Measurements from ENCODE around the gene OSM.

Gene OSM

GRCh38 chr22:30253205-30253852, 13.3 kb downstream of the OSM start:
- ChIA-PET POLR2A (interaction anchor here (0.6 kb wide), 1 partner anchor 14 kb away, joined by 3 read pairs; no protein-coding TSS in a partner anchor), CTCF (interaction anchor here (1.0 to 4.5 kb wide), 4 partner anchors 11 to 156 kb away, joined by 4 to 101 read pairs (median 20); partner anchors contain the start of gene CASTOR1)
- no peak for DNase-seq (ENCODE audit: extremely low spot score)
- no peak for TF ChIP-seq CTCF (IDR thresholded peaks at IDR 0.05; ENCODE audit: control extremely low read depth, extremely low read depth, low read depth, missing control alignments)

DNA sequence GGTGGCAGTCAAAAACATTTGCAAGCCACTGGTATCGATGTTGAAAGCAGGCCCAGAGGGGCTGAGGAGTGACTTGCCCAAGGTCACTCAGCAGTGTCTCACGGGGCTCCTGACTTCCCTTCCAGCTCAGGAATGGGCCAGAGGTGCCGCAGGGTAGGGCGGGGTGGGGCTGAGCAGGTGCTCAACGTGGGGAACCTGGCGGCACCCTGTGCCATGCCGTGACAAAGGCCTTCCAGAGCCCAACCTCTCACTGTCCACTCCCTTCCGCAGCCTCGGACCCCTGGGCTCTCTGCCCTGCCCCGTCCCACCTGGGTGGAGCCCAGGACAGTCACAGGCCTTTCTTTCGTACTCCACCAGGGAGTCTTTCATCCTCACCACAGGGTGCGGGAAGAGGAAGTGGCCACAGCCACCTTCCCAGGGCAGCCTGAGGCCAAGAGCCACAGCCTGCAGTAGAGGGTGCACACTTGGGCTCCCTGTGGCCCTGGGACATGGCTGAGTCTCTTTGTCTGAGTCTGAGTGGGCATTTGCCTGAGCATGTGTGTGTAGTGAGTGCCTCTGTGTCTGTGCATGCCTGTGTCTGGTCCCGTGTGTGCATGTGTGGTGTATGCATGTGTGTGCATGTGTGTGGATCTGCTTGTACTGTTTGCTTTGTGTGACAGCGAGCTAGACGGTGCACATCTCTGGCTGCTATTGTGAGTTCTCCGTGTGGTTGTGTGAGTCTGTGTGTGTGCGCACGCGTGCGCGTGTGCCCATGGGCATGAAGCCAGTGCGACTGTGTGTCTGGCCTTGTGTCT, 14.0 kb downstream of the OSM start:
- DNase-seq (ENCODE audit: extremely low spot score): no peak
- ChIA-PET POLR2A (interaction anchor here (0.6 kb wide), 1 partner anchor 185 kb away, joined by 3 read pairs; no protein-coding TSS in a partner anchor), CTCF (interaction anchor here (1.0 to 4.5 kb wide), 3 partner anchors 12 to 147 kb away, joined by 7 to 101 read pairs (median 33); partner anchors contain the start of gene CASTOR1)
- no peak for TF ChIP-seq CTCF (IDR thresholded peaks at IDR 0.05; ENCODE audit: control extremely low read depth, extremely low read depth, low read depth, missing control alignments)

DNA sequence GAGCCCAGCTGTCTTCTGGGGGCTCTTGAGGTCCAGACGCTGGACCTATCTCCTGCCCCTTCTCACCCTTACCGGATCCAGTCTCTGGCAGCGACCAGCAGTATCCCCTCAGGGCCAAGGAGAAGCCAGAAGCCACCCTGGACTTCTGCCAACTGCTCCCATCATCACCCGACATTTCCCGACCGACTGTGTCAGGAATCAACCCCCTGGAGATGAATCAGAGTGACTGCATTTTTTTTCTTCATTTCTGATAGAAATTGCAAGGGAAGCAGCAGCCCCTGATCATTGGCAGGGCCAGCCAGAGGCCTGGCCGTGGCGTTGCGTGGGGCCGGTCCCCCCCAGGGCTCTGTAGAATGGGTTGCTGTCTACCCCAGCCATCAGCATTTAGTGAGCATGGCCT, 14.9 kb downstream of the OSM start:
- ChIA-PET POLR2A (no interaction called here), CTCF (interaction anchor here (1.1 to 4.5 kb wide), 4 partner anchors 12 to 146 kb away, joined by 5 to 101 read pairs (median 8); no protein-coding TSS in a partner anchor)
- no peak for TF ChIP-seq CTCF (IDR thresholded peaks at IDR 0.05; ENCODE audit: control extremely low read depth, extremely low read depth, low read depth, missing control alignments)
- no peak for DNase-seq (ENCODE audit: extremely low spot score)

DNA sequence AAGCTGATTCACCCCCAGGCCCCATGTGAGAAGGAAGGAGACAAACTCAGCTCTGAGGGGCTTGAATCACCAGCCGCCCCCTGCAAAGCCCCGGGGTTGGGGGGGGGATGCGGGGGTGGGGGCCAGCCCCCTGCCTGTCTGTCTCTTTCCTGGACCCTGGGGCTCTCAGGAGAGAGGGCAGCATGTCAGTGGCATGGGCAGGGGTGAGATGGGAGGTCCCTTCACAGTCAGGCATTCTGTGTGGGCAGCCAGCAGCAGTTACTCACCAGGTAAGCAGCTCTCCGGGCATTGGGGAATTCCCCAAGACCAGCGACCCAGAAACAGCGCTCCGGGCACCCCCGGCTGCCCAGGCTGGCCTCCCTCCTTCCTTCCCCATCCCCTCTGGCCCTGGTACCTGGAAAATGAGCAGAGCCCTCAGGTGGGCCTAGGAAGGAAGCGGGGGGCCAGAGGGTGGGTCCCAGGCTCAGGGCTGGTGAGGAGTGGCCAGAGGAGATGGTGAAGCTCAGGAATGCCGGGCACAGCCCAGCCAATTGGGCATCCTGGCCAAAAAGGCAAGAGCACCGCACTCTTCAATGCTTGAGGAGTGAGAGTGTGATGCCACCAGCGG, 15.9 kb downstream of the OSM start:
- DNase-seq (ENCODE audit: extremely low spot score): no peak
- POLR2A ChIA-PET: no interaction called here
- TF ChIP-seq CTCF (IDR thresholded peaks at IDR 0.05; ENCODE audit: control extremely low read depth, extremely low read depth, low read depth, missing control alignments): no peak
- CTCF ChIA-PET: interaction anchor here (1.1 to 1.6 kb wide), 5 partner anchors 13 to 162 kb away, joined by 3 to 10 read pairs (median 5); no protein-coding TSS in a partner anchor

DNA sequence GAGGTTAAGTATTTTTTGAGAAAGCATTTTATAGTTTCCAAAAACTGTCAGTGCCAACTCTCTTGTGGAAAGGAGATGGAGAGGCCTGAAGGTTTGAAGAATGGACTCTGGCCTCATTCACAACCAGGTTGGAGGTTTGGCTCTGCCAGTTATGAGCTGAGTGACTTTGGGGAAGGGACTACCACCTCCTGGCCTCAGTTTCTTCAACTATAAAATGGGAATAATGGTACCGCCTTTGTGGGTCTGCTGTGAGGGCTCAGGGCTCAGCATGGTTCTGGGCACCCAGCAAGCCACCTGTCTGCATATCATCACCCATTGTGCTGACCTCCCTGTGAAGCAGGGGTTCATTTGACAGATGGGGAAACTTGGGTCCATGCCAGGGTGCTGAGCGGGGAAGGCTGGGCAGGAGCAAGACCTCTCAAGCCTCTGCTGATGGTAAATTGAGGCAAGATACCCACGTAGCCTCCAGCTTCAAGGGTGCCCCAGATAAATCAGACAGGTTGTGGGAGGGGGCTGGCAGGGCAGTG, 16.5 kb downstream of the OSM start:
- ChIA-PET CTCF (interaction anchor here (1.1 to 1.6 kb wide), 4 partner anchors 13 to 161 kb away, joined by 3 to 7 read pairs (median 4); no protein-coding TSS in a partner anchor), POLR2A (no interaction called here)
- no peak for DNase-seq (ENCODE audit: extremely low spot score)
- no peak for TF ChIP-seq CTCF (IDR thresholded peaks at IDR 0.05; ENCODE audit: control extremely low read depth, extremely low read depth, low read depth, missing control alignments)

Measured in GM10248 (cell line).